ENCODE results near the gene CHRDL2.
"Not testable (repeated sequence)": the region's sequence is repeated elsewhere in the genome, so short reads cannot be mapped to it uniquely, and the experiment has no call there.

Gene CHRDL2

GRCh38 chr11:74669211-74670160 is 61.7 kb downstream of the CHRDL2 start:
- no peak for DNase-seq

DNA sequence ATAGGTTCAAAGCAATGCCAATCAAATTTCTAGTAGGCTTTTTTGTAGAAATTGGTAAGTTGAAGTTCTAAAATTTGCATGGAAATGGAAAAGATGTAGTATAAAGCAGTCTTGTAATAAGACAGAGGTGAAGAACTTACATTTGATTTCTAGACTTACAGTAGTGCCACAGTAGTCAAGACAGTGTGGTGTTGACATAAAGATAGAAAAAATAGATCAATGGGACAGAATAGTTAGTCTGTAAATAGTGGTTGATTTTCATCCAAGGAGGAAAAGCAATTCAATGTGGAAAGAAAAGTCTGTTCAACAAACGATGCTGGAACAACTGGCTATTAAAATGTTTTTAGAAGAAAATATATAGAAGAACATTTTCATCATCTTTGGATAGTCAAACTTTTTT is 67.9 kb downstream of the CHRDL2 start:
- DNase-seq, result no peak

GRCh38 chr11:74662487-74663103 is 68.6 kb downstream of the CHRDL2 start:
- no peak for DNase-seq

DNA sequence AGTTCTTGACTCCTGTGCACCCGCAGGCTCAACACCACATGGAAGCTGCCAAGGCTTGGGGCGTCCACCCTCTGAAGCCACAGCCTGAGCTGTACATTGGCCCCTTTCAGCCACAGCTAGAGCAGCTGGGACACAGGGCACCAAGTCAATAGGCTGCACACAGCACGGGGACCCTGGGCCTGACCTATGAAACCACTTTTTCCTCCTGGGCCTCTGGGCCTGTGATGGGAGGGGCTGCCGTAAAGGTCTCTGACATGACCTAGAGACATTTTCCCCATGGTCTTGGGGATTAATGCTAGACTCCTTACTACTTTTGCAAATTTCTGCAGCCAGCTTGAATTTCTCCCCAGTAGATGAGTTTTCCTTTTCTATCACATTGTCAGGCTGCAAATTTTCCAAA is 72.1 kb downstream of the CHRDL2 start:
- not testable (repeated sequence) for DNase-seq

- no peak for DNase-seq
These were observed 76.2 kb downstream of the CHRDL2 start for GRCh38 chr11:74654976-74655375.

DNA sequence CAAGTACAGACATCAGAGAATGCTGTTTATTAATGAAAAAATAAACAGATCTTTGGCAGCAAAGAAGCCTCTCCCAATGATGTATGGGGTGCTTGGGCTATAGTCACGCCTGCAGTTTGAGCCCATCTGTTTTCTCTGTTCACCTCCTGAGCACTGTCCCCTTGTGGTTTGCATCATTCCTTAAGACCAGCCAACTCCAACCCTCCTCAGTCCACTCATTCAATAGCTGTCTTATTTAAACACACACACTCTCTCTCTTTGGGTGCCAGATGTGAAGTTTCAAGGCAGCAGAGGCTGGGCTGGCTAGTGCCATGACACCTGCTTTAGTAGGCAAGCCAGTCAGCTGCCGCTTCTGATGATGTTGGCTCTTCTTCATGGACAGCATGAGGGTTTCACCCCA is 80.7 kb downstream of the CHRDL2 start:
- DNase-seq, result no peak

DNA sequence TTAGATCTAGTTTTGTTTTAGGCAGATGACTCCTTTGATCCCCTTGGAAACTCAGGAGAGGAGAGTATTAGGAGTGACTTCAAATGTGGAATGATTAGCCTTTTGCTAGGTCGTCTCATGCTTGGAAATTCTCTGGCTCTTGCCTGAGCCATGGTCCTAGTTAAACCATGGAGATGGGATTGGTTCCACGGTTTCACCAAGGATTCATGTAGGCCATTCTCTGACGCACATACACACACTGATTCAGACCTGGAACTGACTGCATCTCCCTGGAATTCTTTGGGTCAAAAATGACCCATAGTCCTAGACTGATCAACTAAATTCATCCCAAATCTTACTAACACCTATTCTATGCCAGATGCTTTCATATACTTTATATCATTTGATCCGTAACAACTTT is 82.3 kb downstream of the CHRDL2 start:
- DNase-seq, result no peak

DNA sequence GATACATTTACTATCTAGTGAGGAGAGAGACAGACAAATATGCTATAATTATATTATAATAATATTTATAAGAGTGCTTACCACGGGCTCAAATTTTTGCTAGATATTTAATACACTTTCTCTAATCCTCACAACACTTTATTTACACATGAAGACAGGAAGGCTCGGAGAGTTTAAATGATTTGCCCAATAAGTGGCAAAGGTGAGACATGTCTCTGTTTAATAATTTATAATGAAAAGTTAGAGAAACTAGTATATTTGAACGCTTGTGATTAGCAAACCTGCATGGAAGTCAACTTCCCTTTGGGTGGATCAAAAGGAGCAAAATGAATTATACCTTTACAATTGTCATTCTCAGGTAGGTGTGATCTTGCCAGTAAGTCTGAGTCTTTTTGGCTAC is 83.4 kb downstream of the CHRDL2 start:
- no peak for DNase-seq

DNA sequence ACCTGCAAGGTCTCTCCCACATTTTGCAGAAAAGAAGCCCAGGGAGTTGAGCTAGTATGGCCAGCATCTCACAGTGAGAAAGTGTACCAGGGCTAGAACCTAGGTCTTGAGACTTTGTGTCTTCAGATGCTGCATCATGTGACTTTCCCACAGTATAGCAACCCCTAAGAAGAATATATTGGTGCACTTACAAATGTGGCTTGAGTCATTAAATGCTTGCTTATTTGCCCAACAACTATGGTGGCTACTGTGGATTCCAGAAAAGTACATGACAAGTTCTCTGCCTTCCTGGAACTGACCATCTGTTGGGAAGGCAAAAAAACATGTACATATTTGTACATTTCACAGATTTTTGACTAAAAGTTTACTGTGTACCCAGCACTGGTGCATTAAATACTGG is 83.8 kb downstream of the CHRDL2 start:
- DNase-seq, result no peak

DNA sequence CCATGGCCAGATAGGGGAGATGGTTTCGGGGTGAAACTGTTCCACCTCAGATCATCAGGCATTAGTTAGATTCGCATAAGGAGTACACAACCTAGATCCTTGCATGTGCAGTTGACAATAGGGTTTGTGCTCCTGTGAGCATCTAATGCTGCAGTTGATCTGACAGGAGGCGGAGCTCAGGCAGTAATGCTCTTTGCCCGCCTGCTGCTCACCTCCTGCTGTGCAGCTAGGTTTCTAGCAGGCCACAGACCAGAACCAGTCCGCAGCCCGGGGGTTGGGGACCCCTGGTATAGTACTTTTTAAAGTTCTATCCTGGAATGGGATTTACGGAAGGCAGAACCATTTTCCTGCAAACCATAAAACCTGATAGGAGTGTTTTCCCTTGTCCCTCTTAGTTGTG is 84.3 kb downstream of the CHRDL2 start:
- no peak for DNase-seq
